ENCODE measurements around the gene CTTNBP2. TPM values are rescaled to one million over a fixed set of nuclear protein-coding genes. Genes with fewer than 3 reads are reported as not detected.

The CTTNBP2 gene
- total and polyA plus RNA-seq, 2 donors (not counting 1 experiment from before 2014, with no cell fraction given): 0.04 to 0.27 TPM

DNA sequence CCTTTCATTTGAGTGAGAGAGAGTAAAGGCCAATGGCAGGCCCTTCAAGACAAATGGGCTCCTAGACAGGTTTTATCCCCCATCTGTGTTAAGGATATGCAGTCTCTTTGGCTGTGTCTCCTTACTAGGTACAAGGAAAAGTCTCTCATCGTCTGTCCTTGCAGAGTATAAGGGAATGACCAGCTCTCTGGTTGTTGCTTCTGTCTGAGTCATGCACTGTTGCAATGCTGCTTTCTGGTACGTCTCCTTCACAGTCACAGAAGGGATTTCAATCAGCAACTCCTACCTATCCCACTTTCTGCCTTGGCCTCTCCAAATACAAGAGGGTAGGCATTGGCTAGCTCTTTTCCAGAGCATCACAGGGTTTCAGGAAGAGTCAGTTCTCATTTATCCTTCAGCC is 48.1 kb downstream of the CTTNBP2 start:
- TF ChIP-seq EZH2 (IDR thresholded peaks at IDR 0.05; ENCODE audit: borderline replicate concordance, insufficient read depth, low read depth, low read length, poor library complexity, severe bottlenecking) (no peak), CTCF (IDR thresholded peaks at IDR 0.05) (no peak)
- Histone ChIP-seq H3K79me2 (ENCODE audit: control insufficient read depth, insufficient read depth, low read length) (no peaks in the 10 kb centered on the region), H3K4me3 (ENCODE audit: control extremely low read depth in 1 of 5, extremely low read depth in 1 of 5, insufficient read depth in 1 of 5, low read depth in 2 of 5, low read length in 4 of 5) (no peak overlapping the region), H3K27ac (ENCODE audit: low read length in 2 of 2) (no peak overlapping the region), H3K9ac (ENCODE audit: low read length) (no peak overlapping the region), H2AFZ (ENCODE audit: insufficient read depth, low read depth, low read length, poor library complexity, severe bottlenecking) (no peak overlapping the region), H3K4me1 (ENCODE audit: control insufficient read depth in 2 of 2, insufficient read depth in 2 of 2, low read length in 2 of 2) (no peaks in the 10 kb centered on the region), H4K20me1 (ENCODE audit: control insufficient read depth, insufficient read depth, low read length, poor library complexity, severe bottlenecking) (no peaks in the 10 kb centered on the region), H3K4me2 (replicated peaks; ENCODE audit: low read depth, low read length, poor library complexity, severe bottlenecking) (no peak overlapping the region), H3K27me3 (replicated peaks in 1 of 4; ENCODE audit: control extremely low read depth in 1 of 4, control insufficient read depth in 3 of 4, insufficient read depth in 4 of 4, low read length in 3 of 4) (no peaks in the 10 kb centered on the region), H3K9me3 (ENCODE audit: control extremely low read depth in 1 of 3, control insufficient read depth in 2 of 3, insufficient read depth in 1 of 3, low read length in 2 of 3) (no peaks in the 10 kb centered on the region), H3K36me3 (replicated peaks in 1 of 2; ENCODE audit: control extremely low read depth in 1 of 2, control insufficient read depth in 1 of 2, extremely low read depth in 1 of 2, insufficient read depth in 2 of 2, low read length in 1 of 2) (no peaks in the 10 kb centered on the region)
- Mint-ChIP-seq H3K27ac (no peak overlapping the region), H3K27me3 (no peaks in the 10 kb centered on the region), H3K4me1 (no peaks in the 10 kb centered on the region), H3K9me3 (ENCODE audit: insufficient read depth) (no peaks in the 10 kb centered on the region), H3K4me3 (no peak overlapping the region)
- ATAC-seq (ENCODE audit: low read depth) (no peak), DNase-seq (no peak)
- POLR2A ChIA-PET: no interaction called here
- CTCF ChIA-PET: no interaction called here
- 83% methylated on average over 2 of the region's 2 CpGs for WGBS (ENCODE audit: insufficient coverage)
- intact Hi-C loops (cut with micrococcal nuclease): no loop called here

- no peaks in the 10 kb centered on the region for H4K20me1 ChIP-seq (ENCODE audit: control insufficient read depth, insufficient read depth, low read length, poor library complexity, severe bottlenecking)
- no peaks in the 10 kb centered on the region for H3K27me3 ChIP-seq (replicated peaks in 1 of 4; ENCODE audit: control extremely low read depth in 1 of 4, control insufficient read depth in 3 of 4, insufficient read depth in 4 of 4, low read length in 3 of 4)
- intact Hi-C loops (cut with micrococcal nuclease): no loop called here
- DNase-seq (no peak), ATAC-seq (ENCODE audit: low read depth) (no peak)
- POLR2A ChIA-PET: no interaction called here
- no peaks in the 10 kb centered on the region for H3K4me1 ChIP-seq (ENCODE audit: control insufficient read depth in 2 of 2, insufficient read depth in 2 of 2, low read length in 2 of 2)
- no peak overlapping the region for H3K9ac ChIP-seq (ENCODE audit: low read length)
- H3K9me3 Mint-ChIP-seq (ENCODE audit: insufficient read depth): no peaks in the 10 kb centered on the region
- H3K4me1 Mint-ChIP-seq: no peaks in the 10 kb centered on the region
- H3K36me3 ChIP-seq (replicated peaks in 1 of 2; ENCODE audit: control extremely low read depth in 1 of 2, control insufficient read depth in 1 of 2, extremely low read depth in 1 of 2, insufficient read depth in 2 of 2, low read length in 1 of 2): no peaks in the 10 kb centered on the region
- H3K9me3 ChIP-seq (ENCODE audit: control extremely low read depth in 1 of 3, control insufficient read depth in 2 of 3, insufficient read depth in 1 of 3, low read length in 2 of 3): no peaks in the 10 kb centered on the region
- H3K27me3 Mint-ChIP-seq: no peaks in the 10 kb centered on the region
- no peak overlapping the region for H3K4me3 ChIP-seq (ENCODE audit: control extremely low read depth in 1 of 5, extremely low read depth in 1 of 5, insufficient read depth in 1 of 5, low read depth in 2 of 5, low read length in 4 of 5)
- no peak overlapping the region for H3K27ac ChIP-seq (ENCODE audit: low read length in 2 of 2)
- H3K4me2 ChIP-seq (replicated peaks; ENCODE audit: low read depth, low read length, poor library complexity, severe bottlenecking): no peak overlapping the region
- TF ChIP-seq EZH2 (IDR thresholded peaks at IDR 0.05; ENCODE audit: borderline replicate concordance, insufficient read depth, low read depth, low read length, poor library complexity, severe bottlenecking) (no peak), CTCF (IDR thresholded peaks at IDR 0.05) (no peak)
- H2AFZ ChIP-seq (ENCODE audit: insufficient read depth, low read depth, low read length, poor library complexity, severe bottlenecking): no peak overlapping the region
- CTCF ChIA-PET: no interaction called here
- no peak overlapping the region for H3K4me3 Mint-ChIP-seq
- no CpG with 5 or more reads among the region's 2 CpGs for WGBS (ENCODE audit: insufficient coverage)
- H3K79me2 ChIP-seq (ENCODE audit: control insufficient read depth, insufficient read depth, low read length): no peaks in the 10 kb centered on the region
- H3K27ac Mint-ChIP-seq: no peak overlapping the region
Measured at GRCh38 chr7:117824592-117824991, 48.6 kb downstream of the CTTNBP2 start.
